Measurements from ENCODE around the gene AKR1B15.

- TF ChIP-seq POLR2A (IDR thresholded peaks at IDR 0.05) (no peak), CTCF (IDR thresholded peaks at IDR 0.05) (no peak)
Observed at GRCh38 chr7:134587750-134588149, 38.8 kb downstream of the AKR1B15 start.
